Cardiac muscle cell (in vitro differentiated cells and primary cell): ENCODE measurements around the gene ZYG11A. TPM values are rescaled to one million over a fixed set of nuclear protein-coding genes. Genes with fewer than 3 reads are reported as not detected.

Source experiments
- DNase-seq, 2 donors: peaks; one replicate each; pipeline versions ENCODE4 v3.0.0 to v3.0.0-alpha.2; 2010 to 2017; ENCODE audit warnings: low read depth in 1 of 2, low spot score in 1 of 2
- H3K27ac ChIP-seq: fragments of 200-600 bp; sonication (generic); 2 replicates; pipeline ENCODE4 v1.5.1; 2016
- H3K27me3 ChIP-seq: fragments of 200-600 bp; sonication (generic); 2 replicates; pipeline ENCODE4 v1.6.0; 2016; ENCODE audit warnings: control low read depth
- H3K36me3 ChIP-seq: fragments of 200-600 bp; sonication (generic); 2 replicates; pipeline ENCODE4 v1.5.1; 2016; ENCODE audit warnings: control low read depth
- H3K4me1 ChIP-seq: fragments of 200-600 bp; sonication (generic); 2 replicates; pipeline ENCODE4 v1.8.1; 2017; ENCODE audit warnings: low read depth, mild to moderate bottlenecking, mixed run types
- H3K4me3 ChIP-seq: fragments of 200-600 bp; sonication (generic); 2 replicates; pipeline ENCODE4 v1.5.1; 2016; ENCODE audit warnings: mild to moderate bottlenecking
- H3K9me3 ChIP-seq: fragments of 200-600 bp; sonication (generic); 2 replicates; pipeline ENCODE4 v1.5.1; 2017; ENCODE audit warnings: low read depth, mild to moderate bottlenecking, control low read depth
- CTCF ChIP-seq: IDR thresholded peaks from 2 replicates; pipeline ENCODE4 v1.5.1; 2012; ENCODE audit warnings: low read depth, mild to moderate bottlenecking, low read length
- polyA plus RNA-seq: library from polyadenylated mRNA; unstranded; fragments of >200 nt; fragmentation: Nextera tagmentation; extraction: Ambion mirVana; gene quantifications from 2 replicates; pipeline ENCODE4 v1.2.1, GENCODE V29; 2016
- total RNA-seq: library from RNA; depleted of rRNA; stranded (reverse); fragments of >200 nt; gene quantifications from 2 replicates; pipeline ENCODE4 v1.2.3, GENCODE V29; 2016

ZYG11A gene
- total and polyA plus RNA-seq, 2 experiments from 2014 or later, result 0.04 to 0.06 TPM

- Histone ChIP-seq H3K27ac (no peak within 1 kb of the TSS), H3K4me3 (peak within 1 kb of the TSS; percentile 39), H3K36me3 (no peaks in the 10 kb centered on the region), H3K9me3 (no peaks in the 10 kb centered on the region), H3K4me1 (peaks cover 3% of the 10 kb centered on the region), H3K27me3 (peaks cover 58% of the 10 kb centered on the region)
- peak; percentile 77 to 81 for DNase-seq
- TF ChIP-seq CTCF, result no peak
Observed at GRCh38 chr1:52927212-52928014, 84.9 kb downstream of the ZYG11A start, which contains the start of gene SCP2. TSS of gene SCP2 (plus strand) at chr1:52927276. CDS start at chr1:52927397, 121 bp downstream.

GRCh38 chr1:52928015-52928404 lies 85.5 kb downstream of the ZYG11A start:
- TF ChIP-seq CTCF, result no peak
- DNase-seq, result no peak
- H3K4me1 ChIP-seq, result peaks cover 3% of the 10 kb centered on the region
- no peaks in the 10 kb centered on the region for H3K9me3 ChIP-seq
- H3K27ac ChIP-seq, result no peak overlapping the region
- H3K4me3 ChIP-seq, result peak overlapping the region; percentile 39
- H3K27me3 ChIP-seq, result peaks cover 52% of the 10 kb centered on the region
- no peaks in the 10 kb centered on the region for H3K36me3 ChIP-seq

- H3K27me3 ChIP-seq, result peaks cover 44% of the 10 kb centered on the region
- TF ChIP-seq CTCF, result no peak
Observed at GRCh38 chr1:52929019-52929418, 86.5 kb downstream of the ZYG11A start.

GRCh38 chr1:52937433-52938182 lies 95.0 kb downstream of the ZYG11A start:
- no peak for TF ChIP-seq CTCF
- no peak overlapping the region for H3K27ac ChIP-seq
- H3K36me3 ChIP-seq, result no peaks in the 10 kb centered on the region
- H3K4me3 ChIP-seq, result no peak overlapping the region
- H3K27me3 ChIP-seq, result no peaks in the 10 kb centered on the region
- no peak for DNase-seq
- H3K4me1 ChIP-seq, result no peaks in the 10 kb centered on the region
- H3K9me3 ChIP-seq, result no peaks in the 10 kb centered on the region

More at GRCh38 chr1:52929019-52929418, 86.5 kb downstream of the ZYG11A start:
- Histone ChIP-seq H3K36me3 (no peaks in the 10 kb centered on the region), H3K4me3 (no peak overlapping the region), H3K9me3 (no peaks in the 10 kb centered on the region), H3K4me1 (peaks cover 3% of the 10 kb centered on the region), H3K27ac (no peak overlapping the region)
- no peak for DNase-seq

DNA sequence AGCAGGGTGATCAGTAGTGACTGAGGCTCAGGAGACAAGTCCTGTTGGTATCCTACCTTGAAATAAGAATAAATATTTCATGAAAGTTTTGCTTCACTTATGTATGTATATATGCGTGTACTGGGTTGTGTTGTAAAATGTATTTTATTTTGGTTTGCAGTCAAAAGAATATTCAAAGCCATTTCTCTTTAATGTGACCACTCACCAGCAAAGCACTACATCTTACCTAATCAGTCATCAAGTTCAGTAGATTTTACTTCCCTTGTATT lies 95.6 kb downstream of the ZYG11A start:
- Histone ChIP-seq H3K9me3 (no peaks in the 10 kb centered on the region), H3K36me3 (no peaks in the 10 kb centered on the region), H3K27ac (no peak overlapping the region), H3K27me3 (no peaks in the 10 kb centered on the region), H3K4me3 (no peak overlapping the region), H3K4me1 (no peaks in the 10 kb centered on the region)
- no peak for TF ChIP-seq CTCF
- DNase-seq, result no peak
